Islet of Langerhans (tissue), 1 donor: ENCODE measurements around the gene PPP2R2B.
"Not testable (repeated sequence)": the region's sequence is repeated elsewhere in the genome, so short reads cannot be mapped to it uniquely, and the experiment has no call there.

Experiments used
- FAIRE-seq: peaks from one replicate; lab custom pipeline; 2011; peaks lifted over from hg19 to GRCh38; lab: Jason Lieb, UNC

The PPP2R2B gene

GRCh38 chr5:146646441-146646840 lies 232.1 kb downstream of the PPP2R2B start:
- no peak for FAIRE-seq

- FAIRE-seq: no peak
These were observed 233.2 kb downstream of the PPP2R2B start for GRCh38 chr5:146645342-146645741.

GRCh38 chr5:146644831-146645230 lies 233.7 kb downstream of the PPP2R2B start:
- no peak for FAIRE-seq

- FAIRE-seq: no peak
These were observed 234.8 kb downstream of the PPP2R2B start for GRCh38 chr5:146643776-146644175.

GRCh38 chr5:146642410-146642809 lies 236.1 kb downstream of the PPP2R2B start:
- no peak for FAIRE-seq

GRCh38 chr5:146641941-146642340 lies 236.6 kb downstream of the PPP2R2B start:
- no peak for FAIRE-seq

- FAIRE-seq: no peak
These were observed 238.2 kb downstream of the PPP2R2B start for GRCh38 chr5:146640285-146640896.

- no peak for FAIRE-seq
These were observed 243.1 kb downstream of the PPP2R2B start for GRCh38 chr5:146635443-146635842.

GRCh38 chr5:146633323-146633764 lies 245.2 kb downstream of the PPP2R2B start:
- FAIRE-seq: no peak

- no peak for FAIRE-seq
These were observed 245.8 kb downstream of the PPP2R2B start for GRCh38 chr5:146632620-146633322.

- no peak for FAIRE-seq
These were observed 248.1 kb downstream of the PPP2R2B start for GRCh38 chr5:146630472-146630871.

GRCh38 chr5:146628950-146629349 lies 249.6 kb downstream of the PPP2R2B start:
- no peak for FAIRE-seq

GRCh38 chr5:146626936-146627335 lies 251.6 kb downstream of the PPP2R2B start:
- FAIRE-seq: no peak

GRCh38 chr5:146624179-146624578 lies 254.4 kb downstream of the PPP2R2B start:
- FAIRE-seq: no peak

GRCh38 chr5:146623666-146624065 lies 254.9 kb downstream of the PPP2R2B start:
- FAIRE-seq: no peak

- no peak for FAIRE-seq
These were observed 255.5 kb downstream of the PPP2R2B start for GRCh38 chr5:146623009-146623408.

- FAIRE-seq: peak; percentile 60
These were observed 256.2 kb downstream of the PPP2R2B start for GRCh38 chr5:146622391-146622790.

- FAIRE-seq: no peak
These were observed 257.9 kb downstream of the PPP2R2B start for GRCh38 chr5:146620669-146621051.

- no peak for FAIRE-seq
These were observed 258.4 kb downstream of the PPP2R2B start for GRCh38 chr5:146620031-146620668.

GRCh38 chr5:146618434-146618833 lies 260.1 kb downstream of the PPP2R2B start:
- FAIRE-seq: no peak

- FAIRE-seq: not testable (repeated sequence)
These were observed 268.8 kb downstream of the PPP2R2B start for GRCh38 chr5:146609731-146610130.

- no peak for FAIRE-seq
These were observed 270.8 kb downstream of the PPP2R2B start for GRCh38 chr5:146607659-146608332.

GRCh38 chr5:146606893-146607292 lies 271.7 kb downstream of the PPP2R2B start:
- no peak for FAIRE-seq
